GM19463 (cell line): Measurements from ENCODE around the gene CUX1.
"Not testable (repeated sequence)": the region's sequence is repeated elsewhere in the genome, so short reads cannot be mapped to it uniquely, and the experiment has no call there.

Source experiments
- ATAC-seq: cut with Tn5 transposase; IDR thresholded peaks from one replicate; pipeline ENCODE4 v1.9.1; 2021; ENCODE audit warnings: mild to moderate bottlenecking, moderate library complexity; ENCODE audit not compliant: unreplicated experiment

CUX1 gene

DNA sequence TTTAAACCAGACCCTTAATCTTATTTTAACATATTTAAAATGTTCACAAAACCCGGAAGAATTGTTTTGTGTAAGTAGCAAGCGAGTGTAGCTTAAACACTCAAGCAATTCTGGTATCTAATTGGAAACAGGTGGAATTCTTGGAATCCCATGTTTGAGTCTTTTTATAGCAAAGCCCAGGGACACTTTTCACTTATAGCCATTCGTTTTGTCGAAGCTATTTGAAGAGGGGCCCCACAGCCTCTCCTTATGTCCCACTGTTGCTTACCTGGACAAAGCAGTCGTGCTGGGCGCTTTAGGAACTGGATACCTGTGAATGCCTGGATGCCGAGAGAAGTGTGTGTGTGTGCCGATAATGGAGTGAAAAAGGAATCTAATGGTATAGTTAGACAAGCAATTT lies 3.3 kb downstream of the CUX1 start:
- ATAC-seq, result no peak

DNA sequence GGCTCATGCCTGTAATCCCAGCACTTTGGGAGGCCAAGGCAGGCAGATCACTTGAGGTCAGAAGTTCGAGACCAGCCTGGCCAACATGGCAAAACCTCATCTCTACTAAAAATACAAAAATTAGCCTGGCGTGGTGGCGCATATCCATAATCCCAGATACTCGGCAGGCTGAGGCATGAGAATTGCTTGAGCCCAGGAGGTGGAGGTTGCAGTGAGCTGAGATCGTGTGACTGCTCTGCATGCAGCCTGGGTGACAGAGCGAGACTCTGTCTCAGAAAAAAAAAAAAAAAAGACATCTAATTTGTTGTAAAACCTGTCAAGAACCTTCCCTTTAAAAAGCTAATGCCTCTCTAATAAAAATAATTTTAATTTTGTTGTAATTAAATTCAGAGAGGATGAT lies 5.2 kb downstream of the CUX1 start:
- ATAC-seq, result not testable (repeated sequence)

DNA sequence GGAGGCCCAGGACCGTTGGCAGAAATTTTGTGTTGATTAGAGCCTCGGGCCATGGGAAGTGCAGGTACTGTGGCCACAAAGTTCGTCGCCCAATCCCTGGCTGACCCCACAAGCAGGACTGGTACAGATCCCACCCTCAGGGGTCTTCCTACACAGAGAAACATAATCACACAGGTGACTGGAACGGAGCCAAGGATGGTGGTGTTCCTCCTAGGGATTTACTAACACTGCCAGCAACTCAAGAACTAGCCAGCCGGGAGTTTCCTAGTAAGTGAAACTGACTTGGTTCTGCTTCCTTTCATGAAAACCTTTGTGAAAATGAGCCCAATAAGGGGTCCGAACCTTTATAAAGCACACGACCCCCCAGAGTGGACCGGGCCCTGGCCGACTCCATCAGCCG lies 5.7 kb downstream of the CUX1 start:
- ATAC-seq, result no peak

DNA sequence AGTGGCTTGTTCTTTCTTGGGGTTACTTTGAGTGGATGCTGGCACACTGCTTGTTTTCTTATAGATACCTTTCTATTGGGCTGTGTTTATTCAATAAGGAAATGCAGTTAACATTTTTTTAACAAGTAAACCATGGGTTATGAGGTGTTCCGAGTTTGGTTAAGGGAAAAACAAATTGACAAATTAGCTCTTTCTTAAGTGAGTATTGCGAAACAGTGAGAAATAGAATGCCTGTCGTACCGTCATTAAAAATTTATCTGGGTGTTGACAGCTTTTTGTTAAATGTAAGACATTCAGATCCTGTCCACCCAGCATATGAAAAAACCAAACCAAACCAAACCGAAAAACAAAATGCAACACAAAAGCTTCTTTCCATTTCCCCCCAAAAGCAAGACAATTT lies 6.2 kb downstream of the CUX1 start:
- ATAC-seq, result no peak

DNA sequence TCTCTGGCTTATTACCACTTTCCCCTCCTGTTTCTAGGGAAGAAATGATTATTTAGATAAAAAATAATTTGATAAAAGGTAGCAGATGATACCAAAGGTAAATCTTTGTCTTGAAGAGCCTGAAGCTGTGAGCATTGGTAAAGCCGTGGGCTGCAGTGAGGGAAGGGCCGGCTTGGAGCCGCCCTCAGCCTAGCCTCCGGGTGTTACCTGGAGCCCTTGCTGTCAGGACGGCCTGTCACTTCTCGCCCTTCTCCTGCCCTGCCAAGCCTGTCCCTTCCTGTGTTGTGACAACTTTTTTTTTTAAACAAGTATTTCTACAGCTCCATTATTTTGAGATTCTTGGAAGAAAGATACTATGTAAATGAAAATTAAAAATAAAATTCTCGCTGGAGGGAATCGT lies 7.0 kb downstream of the CUX1 start:
- ATAC-seq, result no peak

DNA sequence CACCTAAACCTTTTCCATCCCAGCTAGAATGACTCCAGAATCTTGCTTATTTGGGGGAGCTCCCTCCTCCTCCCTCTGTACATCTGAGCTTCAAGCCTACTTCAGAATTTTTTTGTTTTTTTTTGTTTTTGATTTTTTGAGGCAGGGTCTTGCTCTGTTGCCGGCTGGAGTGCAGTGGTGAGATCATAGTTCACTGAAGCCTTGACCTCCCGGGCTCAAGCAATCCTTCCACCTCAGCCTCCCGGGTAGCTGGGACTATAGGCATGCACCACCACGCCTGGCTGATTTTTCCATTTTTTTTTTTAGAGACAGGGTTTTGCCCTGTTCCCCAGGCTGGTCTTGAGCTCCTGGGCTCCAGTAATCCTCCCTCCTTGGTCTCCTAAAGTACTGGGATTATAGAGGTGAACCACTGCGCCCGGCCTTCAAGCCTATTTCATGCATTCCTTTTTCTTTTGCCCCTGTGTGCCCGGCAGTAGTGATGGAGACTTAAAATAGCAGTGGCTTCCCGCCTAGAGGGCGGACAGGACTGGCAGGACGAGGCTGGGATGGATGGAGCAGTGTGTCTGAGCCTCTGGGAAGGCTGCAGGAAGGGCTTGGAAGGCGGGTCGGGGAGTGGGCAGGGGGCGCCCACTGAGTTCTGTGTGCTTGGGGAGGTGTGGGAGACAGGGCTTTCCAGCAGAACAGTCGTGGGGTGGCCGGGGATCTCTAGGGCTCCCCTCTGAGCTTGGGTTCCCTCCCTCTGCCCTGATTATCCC lies 8.8 kb downstream of the CUX1 start:
- ATAC-seq, result no peak

DNA sequence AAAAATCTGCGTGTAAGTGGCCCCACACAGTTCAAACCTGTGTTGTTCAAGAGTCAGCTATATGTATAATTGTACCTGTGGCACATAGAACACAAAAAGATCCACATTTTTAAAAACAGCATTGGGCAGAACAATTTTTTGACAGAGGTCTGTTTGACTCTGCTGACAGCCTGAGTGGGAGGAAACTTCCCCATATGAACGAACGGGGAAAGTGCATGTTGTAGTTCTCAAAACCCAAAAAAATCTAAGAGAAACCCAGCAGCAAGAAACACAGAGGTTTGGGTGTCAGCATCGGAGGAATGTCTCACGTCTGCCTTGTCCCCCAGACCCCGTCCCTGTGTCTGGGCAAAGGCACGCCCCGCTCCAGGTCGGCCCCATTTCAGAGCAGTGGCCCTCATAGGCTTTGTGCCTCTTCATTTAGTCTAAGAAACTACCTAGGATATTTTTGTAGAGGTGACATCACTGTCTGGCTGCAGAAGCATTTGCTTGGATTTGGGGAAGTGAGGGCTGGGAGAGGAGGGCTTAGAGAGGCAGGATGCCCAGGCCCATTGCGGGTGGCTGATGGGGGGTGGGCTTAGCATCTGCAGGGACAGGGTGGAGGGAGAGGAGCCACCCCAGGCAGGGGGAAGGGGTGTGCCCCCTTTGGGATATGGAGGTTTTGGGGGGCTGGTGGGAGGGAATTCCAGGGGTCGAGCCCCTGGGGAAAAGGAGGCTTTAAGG lies 11.0 kb downstream of the CUX1 start:
- no peak for ATAC-seq

DNA sequence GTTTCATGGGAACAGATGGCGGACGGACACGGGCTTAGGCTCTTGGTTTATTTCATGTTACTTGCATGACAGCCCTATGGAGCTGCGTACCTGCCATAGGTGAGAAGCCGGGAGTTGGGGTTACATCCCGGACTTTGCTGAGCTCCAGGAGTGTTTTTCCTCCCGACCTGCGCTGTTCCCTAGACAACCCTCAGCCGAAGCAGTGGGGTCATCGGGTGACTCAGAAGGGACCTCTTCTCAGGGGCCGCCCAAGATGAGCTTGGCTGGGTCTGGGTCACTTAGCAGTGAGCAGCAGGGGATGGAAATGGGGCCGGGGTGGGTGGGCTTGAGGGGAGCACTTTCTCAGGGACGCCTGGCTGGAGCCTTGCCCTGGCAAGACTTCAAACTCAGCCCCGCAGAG lies 11.9 kb downstream of the CUX1 start:
- ATAC-seq, result no peak

DNA sequence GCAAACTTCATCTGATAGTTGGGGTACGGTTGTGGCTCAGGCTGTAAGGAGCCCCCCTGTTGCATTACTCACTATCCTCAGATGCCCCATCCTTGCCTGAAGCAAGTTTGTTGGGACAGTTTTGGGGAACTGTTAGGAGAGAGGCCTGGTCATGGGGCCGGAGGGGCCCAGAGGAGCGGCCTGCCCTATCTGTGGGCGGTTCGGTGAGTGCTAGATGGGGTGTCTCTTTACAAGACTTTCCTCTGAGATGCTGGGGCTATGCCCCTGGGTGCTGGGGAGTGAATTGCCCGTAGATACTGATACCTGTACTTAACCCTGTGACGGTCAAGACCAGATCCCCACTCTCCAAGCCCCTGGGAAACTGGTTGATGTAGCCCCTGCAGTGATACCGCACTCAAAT lies 12.4 kb downstream of the CUX1 start:
- no peak for ATAC-seq

DNA sequence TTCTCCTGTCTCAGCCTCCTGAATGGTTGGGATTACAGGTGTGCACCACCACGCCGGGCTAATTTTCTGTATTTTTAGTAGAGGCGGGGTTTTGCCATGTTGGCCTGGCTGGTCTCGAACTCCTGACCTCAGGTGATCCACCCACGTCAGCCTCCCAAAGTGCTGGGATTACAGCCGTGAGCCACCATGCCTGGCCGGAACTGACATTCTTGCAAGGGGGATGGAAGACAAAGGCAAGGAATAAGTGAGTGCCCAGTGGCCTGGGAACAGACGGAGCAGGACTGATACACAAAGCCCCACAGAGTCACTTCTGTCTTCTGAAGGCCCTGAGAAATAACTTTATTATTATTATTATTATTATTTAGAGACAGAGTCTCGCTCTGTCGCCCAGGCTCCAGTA lies 14.0 kb downstream of the CUX1 start:
- ATAC-seq, result not testable (repeated sequence)

DNA sequence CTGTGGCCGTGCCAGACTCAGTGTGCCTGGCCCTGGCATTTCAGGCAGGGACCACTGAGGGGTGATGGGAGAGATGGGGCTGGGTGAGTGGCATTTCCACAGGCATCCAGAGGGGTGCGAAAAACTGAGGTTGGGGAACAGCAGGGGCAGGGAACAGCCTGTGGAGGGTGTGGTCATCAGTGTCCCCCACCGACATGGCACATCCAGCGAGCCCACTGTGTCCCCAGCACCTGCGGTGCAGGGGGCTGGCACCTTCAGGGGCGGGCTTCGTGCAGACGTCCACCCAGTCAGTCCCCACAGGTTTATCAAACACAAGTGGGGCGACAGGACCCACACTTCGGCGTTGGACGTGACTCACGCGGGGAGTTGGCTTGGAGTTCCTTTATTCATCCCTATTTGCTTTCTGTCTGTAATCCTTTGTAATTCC lies 14.8 kb downstream of the CUX1 start:
- no peak for ATAC-seq

DNA sequence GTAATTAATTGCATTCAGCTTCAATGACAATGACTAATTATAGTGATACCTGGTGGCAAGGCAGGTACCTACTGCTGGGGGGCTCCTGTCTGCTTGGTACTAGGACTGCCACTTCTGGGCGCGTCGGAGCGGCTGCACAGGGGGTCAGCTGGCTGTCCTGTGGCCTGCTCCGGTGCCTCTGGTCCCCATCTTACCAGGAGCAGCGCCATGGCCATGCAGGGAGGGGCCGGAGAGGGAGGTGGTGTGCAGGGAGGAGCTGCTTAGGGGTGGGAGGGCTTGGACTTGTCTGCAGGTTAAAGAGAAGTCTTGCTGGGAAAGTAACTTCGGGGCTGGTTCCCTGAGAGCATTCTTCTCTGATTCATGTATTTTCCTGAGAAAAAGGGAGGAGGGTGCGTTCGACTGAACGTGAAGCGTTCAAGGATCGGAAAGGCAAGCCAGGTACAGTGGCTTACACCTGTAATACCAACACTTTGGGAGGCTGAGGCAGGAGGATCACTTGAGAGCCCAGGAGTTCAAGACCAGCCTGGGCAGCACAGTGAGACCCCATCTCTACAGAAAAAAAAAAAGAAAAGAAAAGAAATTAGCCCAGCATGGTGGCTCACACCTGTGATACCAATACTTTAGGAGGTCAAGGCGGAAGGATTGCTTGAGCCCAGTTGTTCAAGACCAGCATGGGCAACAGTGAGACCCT lies 15.4 kb downstream of the CUX1 start:
- no peak for ATAC-seq

DNA sequence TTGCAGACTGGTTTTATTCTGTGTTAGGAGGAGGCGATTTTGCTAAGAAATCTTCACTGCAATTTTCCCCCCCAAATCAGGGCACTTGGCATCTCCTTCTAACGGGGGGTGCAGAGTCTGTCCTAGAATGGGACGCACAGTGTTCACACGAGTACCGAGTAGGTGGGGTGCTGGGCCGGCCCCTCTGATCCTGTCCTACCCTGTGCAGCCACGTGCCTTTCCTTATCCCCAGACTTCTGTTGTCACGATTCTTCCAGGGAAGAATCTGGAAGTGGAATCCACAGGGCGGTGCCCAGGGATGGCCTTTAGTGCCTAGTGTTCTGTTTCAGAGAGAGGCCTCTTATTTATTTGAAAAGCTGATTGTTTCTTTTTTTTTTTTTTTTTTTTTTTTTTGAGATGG lies 16.4 kb downstream of the CUX1 start:
- no peak for ATAC-seq

DNA sequence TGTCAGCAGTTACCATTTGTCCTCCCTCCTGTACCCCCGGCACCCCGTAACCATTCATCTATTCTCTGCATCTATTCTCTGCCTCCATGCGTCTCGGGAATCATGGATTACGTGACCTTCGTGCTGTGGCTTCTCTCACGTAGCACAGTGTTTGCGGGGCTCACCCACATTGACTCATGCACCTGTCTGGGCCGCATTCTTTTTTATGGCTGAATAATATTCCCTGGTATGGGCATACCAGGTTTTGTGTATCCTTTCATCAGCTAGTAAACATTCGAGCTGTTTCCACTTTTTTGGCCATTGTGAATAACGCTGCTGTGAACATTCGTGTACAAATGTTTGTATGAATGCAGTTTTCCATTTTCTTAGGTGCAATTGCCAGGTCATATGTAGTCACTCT lies 17.7 kb downstream of the CUX1 start:
- ATAC-seq, result no peak

DNA sequence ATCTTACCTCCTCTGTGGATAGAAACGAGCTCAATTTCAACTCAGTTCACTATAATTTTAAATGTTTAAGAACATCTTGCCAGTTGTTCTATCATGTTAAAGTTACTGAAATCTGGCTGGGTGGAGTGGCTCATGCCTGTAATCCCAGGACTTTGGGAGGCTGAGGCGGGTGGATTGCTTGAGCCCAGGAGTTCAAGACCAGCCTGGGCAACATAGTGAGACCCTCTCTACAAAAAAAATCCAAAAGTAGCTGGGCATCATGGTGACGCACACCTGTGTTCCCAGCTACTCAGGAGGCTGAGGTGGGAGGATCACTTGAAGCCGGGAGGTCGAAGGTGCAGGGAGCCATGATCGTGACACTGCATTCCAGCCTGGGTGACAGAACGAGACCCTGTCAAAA lies 20.0 kb downstream of the CUX1 start:
- not testable (repeated sequence) for ATAC-seq

DNA sequence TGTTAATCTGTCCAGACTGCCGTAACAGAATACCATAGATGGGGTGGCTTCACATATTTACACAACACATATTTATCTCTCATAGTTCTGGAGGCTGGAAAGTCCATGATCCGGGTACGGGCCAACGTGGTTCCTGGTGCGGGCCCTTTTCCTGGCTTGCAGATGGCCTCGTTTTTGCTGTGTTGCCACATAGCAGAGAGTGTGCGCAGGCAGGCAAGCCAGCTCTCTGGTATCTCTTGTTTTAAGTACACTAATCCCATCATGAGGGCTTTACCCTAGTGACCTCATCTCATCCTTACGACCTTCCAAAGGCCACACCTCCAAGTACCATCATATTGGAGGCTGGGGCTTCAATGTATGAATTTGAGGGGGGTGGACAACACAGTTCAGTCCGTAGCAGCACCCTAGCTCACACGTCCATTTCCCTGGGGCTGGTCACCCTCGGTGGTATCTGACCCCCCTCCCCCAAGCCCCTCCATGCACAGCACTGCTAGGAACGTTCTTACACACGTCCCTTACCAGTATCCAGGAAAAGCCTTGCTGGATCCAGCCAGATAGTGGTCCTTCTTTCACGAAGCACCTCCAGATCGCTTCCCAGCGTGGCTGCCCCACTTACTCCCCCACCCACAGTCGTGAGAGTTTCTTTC lies 21.5 kb downstream of the CUX1 start:
- no peak for ATAC-seq

DNA sequence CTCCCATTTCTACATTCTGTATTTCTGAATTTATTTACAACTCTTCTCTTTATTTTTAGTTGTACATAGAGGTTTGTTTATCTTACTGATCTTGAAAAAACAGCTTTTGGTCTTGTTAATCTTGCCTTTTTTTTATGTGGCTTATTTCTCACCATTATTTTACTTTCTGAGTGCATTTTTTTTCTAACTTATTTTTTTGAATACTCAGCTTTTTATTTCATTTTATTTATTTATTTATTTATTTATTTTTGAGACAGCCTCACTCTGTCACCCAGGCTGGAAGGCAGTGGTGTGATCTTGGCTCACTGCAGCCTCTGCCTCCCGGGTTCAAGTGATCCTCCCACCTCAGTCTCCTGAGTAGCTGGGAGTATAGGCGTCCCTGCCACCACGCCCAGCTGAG lies 23.9 kb downstream of the CUX1 start:
- no peak for ATAC-seq

DNA sequence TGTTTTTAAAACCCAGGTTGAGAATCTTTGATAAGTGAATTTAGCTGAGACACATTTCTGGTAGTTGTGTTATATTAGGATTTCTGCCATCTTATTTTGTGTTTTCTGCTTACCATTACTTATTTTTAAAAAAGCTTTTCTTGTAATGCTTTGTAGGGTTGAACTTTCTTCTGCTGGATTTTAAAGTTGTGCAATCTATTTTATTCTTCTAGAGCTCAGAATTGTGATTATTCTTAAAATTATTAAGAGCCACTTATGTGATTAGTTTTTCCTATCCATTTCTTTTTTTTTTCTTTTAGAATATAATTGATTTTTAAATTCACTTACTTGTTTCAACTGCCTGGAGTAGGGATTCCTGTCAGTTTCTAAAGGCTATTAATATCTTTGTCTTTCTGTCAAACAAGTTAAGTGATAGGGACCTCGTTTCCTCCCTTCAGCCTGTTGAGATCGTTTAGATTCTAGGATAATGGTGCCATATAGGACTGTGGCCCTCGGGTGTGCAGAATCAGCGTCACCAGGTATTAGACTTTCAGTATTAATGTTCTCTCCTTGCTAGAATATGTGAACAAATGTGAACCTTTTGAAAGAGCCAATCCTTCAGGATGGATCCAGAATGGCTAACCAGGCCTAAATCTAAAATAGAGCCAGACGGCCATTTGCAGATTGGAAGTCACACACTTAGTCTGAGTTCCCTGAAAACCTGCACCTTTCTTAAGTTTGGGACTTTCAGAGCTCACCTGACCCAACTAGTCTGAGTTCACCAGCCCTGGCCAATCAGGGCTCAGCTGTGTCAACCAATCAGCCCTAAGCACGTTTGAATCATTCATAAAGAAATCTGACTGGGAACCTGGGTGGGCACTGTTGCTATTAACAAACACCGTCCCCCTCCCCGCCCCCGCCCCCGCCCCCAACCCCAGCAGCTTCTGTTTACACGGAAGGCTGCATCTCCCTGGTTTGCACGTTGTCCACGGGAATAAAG lies 26.2 kb downstream of the CUX1 start:
- no peak for ATAC-seq

DNA sequence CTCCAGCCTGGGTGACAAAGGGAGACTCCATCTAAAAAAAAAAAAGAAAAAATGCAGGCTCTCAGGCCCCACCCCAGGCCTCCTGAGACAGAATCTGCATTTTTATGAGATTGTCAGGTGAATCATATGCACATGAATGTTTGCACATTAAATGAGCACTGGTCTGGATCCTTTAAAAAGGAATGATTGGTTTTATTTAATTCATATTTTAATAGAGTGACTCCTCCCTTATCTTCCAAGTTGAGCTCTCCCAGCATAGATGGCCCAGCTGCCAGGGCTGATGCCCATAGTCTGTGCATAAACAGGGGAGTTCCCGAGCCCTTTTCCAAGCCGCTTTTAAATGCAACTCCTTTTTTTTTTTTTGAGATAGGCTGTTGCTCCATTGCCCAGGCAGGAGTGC lies 28.5 kb downstream of the CUX1 start:
- no peak for ATAC-seq

DNA sequence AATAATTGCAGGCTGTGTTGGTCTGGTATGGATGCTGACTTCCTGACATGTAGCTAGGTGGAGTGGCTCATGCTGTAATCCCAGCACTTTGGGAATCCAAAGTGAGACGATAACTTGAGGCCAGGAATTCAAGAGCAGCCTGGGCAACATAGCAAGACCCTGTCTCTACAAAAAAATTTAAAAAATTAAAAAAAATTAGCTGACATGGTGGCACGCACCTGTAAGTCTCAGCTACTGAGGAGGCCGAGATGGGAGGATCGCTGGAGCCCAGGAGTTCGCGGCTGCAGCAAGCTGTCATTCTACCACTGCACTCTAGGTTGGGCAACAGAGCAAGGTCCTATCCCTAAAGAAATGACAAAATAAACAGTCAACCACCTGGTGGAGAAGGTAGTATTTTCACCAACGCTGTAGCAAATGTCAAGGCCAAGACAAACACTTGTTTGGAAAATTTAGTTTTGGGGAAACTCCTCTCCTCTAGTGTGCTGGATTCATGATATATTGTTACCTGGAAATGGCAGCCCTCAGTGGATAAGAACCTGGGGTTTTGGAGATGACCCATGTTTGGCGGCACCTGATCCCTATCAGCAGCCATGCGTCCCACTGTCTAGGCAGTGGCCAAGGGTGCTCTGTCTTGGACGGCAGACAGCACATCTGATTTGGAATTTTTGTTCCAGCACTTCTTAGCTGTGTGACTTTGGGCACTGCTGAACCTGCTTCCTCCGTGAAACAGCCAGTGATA lies 29.5 kb downstream of the CUX1 start:
- ATAC-seq, result no peak
